Right atrium auricular region (tissue), 2 donors: ENCODE measurements around the gene POC1B. TPM values are rescaled to one million over a fixed set of nuclear protein-coding genes. Genes with fewer than 3 reads are reported as not detected.
A peak's percentile ranks its signal among the peaks of the same experiment; 100 is the strongest.

ENCODE experiments used
- DNase-seq: peaks from one replicate; pipeline ENCODE4 v3.0.0-alpha.2; 2019; ENCODE audit warnings: low spot score
- H3K27ac ChIP-seq, 2 donors: fragments of 200-600 bp; sonication (generic); 1 replicate in 1 of 2; 2 replicates in 1 of 2; pipeline ENCODE4 v1.5.1; 2016 to 2019
- H3K27me3 ChIP-seq, 2 donors: fragments of 200-600 bp; sonication (generic); one replicate each; pipeline versions ENCODE4 v1.5.1 to v1.6.0; 2017 to 2019
- H3K36me3 ChIP-seq: fragments of 200-600 bp; sonication (generic); one replicate; pipeline ENCODE4 v1.5.1; 2016
- H3K4me1 ChIP-seq, 2 donors: fragments of 200-600 bp; sonication (generic); one replicate each; pipeline versions ENCODE4 v1.5.1 to v1.6.0; 2017 to 2019
- H3K4me3 ChIP-seq, 2 donors: fragments of 200-600 bp; sonication (generic); 1 replicate in 1 of 2; 2 replicates in 1 of 2; pipeline ENCODE4 v1.5.1; 2017 to 2019; ENCODE audit warnings: mild to moderate bottlenecking in 1 of 2, moderate library complexity in 1 of 2
- H3K9me3 ChIP-seq, 2 donors: fragments of 200-600 bp; sonication (generic); one replicate each; pipeline ENCODE4 v1.5.1; 2019
- total RNA-seq, 2 donors: library from RNA; depleted of rRNA; stranded (reverse); fragments of >200 nt; gene quantifications; one replicate each; pipeline ENCODE4 v1.1.0, GENCODE V29; 2016
- TF ChIP-seq, protein P1 (sequence below), 2 donors: fragments of 200-600 bp; sonication (generic); IDR thresholded peaks; one replicate each; pipeline ENCODE4 v1.5.1; 2019; ENCODE audit warnings: antibody characterized with exemption in 2 of 2

The POC1B gene
- total RNA-seq, 2 donors from 2014 or later, result 9.8 to 10.6 TPM

DNA sequence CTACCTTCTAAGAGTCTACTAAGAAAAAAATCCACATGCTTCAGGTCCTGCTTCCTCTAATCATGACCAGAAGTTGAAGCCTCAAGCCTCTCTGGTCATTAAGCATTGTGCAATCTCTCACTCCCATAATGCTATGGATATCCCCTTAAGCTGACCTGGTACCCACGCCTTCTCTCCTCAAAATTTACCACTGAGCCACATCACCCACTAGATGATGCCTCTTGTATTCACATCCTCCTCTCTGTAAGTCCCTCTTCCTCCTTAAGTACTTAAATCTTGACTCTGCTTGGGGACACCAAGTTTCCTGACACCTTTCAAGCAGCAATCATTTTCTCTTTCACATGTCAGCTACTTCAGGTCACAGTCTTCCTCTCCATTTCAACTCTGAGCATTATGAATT, 11.1 kb downstream of the POC1B start:
- H3K27me3 ChIP-seq, result no peaks in the 10 kb centered on the region
- no peak for DNase-seq
- H3K4me3 ChIP-seq, result no peak overlapping the region
- peaks cover 0 to 15% of the 10 kb centered on the region in 2 donors for H3K4me1 ChIP-seq
- no peaks in the 10 kb centered on the region for H3K9me3 ChIP-seq
- no peak overlapping the region for H3K27ac ChIP-seq
- H3K36me3 ChIP-seq, result no peaks in the 10 kb centered on the region
- TF ChIP-seq, protein P1, sequence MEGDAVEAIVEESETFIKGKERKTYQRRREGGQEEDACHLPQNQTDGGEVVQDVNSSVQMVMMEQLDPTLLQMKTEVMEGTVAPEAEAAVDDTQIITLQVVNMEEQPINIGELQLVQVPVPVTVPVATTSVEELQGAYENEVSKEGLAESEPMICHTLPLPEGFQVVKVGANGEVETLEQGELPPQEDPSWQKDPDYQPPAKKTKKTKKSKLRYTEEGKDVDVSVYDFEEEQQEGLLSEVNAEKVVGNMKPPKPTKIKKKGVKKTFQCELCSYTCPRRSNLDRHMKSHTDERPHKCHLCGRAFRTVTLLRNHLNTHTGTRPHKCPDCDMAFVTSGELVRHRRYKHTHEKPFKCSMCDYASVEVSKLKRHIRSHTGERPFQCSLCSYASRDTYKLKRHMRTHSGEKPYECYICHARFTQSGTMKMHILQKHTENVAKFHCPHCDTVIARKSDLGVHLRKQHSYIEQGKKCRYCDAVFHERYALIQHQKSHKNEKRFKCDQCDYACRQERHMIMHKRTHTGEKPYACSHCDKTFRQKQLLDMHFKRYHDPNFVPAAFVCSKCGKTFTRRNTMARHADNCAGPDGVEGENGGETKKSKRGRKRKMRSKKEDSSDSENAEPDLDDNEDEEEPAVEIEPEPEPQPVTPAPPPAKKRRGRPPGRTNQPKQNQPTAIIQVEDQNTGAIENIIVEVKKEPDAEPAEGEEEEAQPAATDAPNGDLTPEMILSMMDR (IDR thresholded peaks at IDR 0.05), result no peak

- Histone ChIP-seq H3K36me3 (no peaks in the 10 kb centered on the region), H3K4me3 (no peak overlapping the region), H3K27ac (no peak overlapping the region), H3K27me3 (no peaks in the 10 kb centered on the region), H3K9me3 (no peaks in the 10 kb centered on the region), H3K4me1 (peaks cover 0 to 15% of the 10 kb centered on the region in 2 donors)
- TF ChIP-seq, protein P1 (IDR thresholded peaks at IDR 0.05), result no peak
- DNase-seq, result no peak
Measured at GRCh38 chr12:89513544-89513943, 12.3 kb downstream of the POC1B start.

DNA sequence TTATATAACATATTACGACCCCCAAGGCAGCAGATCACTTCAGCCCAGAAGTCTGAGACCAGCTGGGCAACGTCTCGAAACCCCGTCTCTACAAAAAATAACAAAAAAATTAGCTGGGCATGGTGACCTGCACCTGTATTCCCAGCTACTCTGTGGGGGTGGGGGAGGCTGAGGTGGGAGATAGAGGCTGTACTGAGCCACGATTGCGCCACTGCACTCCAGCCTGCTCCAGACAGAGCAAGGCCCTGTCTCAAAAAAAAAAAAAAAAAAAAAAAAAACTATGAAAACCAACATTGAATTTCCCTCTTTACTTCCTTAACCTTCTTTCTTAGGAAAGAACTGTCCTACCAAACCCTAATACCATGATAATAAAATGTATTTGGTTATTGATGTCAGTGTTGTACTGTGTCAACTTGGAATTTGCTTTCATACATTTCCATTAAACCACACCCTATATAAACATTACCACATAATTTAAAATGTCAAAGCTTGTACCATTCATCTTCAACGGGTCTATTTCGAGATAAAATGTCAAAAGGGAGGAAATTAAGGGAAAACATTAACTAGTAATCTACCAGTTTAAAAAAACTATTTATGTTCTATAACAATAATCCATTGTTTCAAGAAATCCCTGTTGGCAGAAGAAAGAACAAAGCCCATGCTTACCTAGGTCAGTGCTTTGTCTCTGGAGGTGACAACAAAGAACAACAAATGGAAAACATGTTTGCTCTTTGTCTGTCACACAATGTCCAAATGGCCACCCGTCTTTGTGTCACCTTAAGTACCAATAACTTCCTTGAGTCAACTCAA, 18.6 kb downstream of the POC1B start:
- Histone ChIP-seq H3K27ac (peak overlapping the region in 1 of 2 donors; percentile 42), H3K4me1 (peaks cover 0 to 13% of the 10 kb centered on the region in 2 donors), H3K4me3 (no peak overlapping the region), H3K27me3 (no peaks in the 10 kb centered on the region), H3K36me3 (no peaks in the 10 kb centered on the region), H3K9me3 (no peaks in the 10 kb centered on the region)
- no peak for DNase-seq
- TF ChIP-seq, protein P1 (IDR thresholded peaks at IDR 0.05), result no peak

GRCh38 chr12:89506050-89506449, 19.8 kb downstream of the POC1B start:
- TF ChIP-seq, protein P1 (IDR thresholded peaks at IDR 0.05), result no peak
- H3K27ac ChIP-seq, result no peak overlapping the region
- DNase-seq, result no peak

DNA sequence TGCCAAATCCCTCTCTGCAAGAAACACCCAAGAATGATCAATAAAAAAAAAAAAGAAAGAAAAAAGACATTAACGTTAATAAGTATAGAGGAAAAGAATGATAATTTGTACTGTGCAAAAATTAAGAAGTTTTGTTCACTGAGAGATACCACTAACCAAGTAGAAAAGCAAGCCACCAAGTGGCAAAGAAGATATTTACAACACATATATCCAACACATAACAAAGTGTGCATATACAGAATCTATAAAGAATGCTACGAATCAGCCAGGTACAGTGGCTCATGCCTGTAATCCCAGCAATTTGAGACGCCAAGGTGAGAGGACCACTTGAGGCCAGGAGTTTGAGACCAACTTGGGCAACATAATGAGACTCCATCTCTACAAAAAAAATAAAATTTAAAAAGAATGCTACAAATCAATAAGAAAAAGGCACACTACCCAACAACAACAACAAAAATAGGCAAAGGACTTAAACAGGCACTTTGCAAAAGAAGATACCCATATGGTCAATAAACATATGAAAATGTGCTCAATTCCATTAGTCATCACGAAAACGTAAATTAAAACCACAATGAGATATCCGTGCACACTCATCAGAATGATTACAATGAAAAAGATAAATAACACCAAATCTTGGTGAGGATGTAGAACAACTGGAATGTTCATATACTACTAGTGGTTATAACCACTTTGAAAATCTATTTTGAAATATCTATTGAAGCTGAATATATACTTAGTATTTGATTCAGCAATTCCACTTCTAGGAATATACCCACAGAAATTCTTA, 21.1 kb downstream of the POC1B start:
- Histone ChIP-seq H3K27me3 (no peaks in the 10 kb centered on the region), H3K27ac (no peak overlapping the region), H3K36me3 (no peaks in the 10 kb centered on the region), H3K4me3 (no peak overlapping the region), H3K9me3 (no peaks in the 10 kb centered on the region), H3K4me1 (peaks cover 0 to 13% of the 10 kb centered on the region in 2 donors)
- TF ChIP-seq, protein P1 (IDR thresholded peaks at IDR 0.05), result no peak
- no peak for DNase-seq

More at GRCh38 chr12:89506050-89506449, 19.8 kb downstream of the POC1B start:
- no peaks in the 10 kb centered on the region for H3K27me3 ChIP-seq
- no peak overlapping the region for H3K4me3 ChIP-seq
- peaks cover 0 to 13% of the 10 kb centered on the region in 2 donors for H3K4me1 ChIP-seq
- no peaks in the 10 kb centered on the region for H3K36me3 ChIP-seq
- H3K9me3 ChIP-seq, result no peaks in the 10 kb centered on the region
